ENCODE results near the gene RAD52.

Gene RAD52

DNA sequence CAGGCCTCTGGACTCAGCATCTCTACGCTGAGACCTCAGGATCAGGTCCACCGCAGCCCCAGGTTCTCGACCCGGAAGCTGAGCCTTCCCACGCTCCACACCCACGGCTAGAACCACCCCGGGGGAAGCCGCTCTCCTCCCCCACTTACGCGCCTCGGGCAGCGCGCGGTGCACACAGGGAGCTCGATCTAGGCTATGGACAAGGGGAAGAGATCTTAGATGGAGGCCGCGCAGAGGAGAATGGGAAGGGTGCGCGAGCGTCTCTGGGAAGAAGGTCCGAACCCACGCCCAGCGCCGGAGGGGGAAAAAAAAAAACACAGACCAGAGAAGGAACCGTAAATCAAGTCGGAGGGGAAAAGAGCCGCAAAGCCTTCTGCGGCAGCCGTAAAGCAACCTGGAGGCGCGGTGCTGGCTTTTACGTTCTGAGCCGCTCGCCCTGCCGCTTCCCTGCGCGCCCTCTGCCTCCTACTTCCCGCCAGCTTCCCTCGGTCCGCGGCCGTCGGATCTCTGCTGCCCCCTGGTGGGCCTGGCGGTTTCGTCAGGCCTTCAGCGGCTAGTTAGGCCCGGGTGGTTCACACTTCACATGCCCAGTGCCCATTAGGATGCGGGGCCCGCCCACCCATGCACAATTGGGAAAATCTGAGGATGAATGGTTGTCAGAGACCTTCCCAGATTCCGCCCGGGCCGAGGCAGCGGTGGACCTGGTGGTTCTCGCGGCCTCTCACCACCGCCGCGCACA, at the start of gene RAD52:
RAD52 (minus strand) TSS at position 242 of the 739 bp plus-strand sequence. CDS start 16,636 bp downstream, outside the sequence.
- H3K27ac ChIP-seq, result peak within 1 kb of the TSS; percentile 85
- TF ChIP-seq, protein P1, sequence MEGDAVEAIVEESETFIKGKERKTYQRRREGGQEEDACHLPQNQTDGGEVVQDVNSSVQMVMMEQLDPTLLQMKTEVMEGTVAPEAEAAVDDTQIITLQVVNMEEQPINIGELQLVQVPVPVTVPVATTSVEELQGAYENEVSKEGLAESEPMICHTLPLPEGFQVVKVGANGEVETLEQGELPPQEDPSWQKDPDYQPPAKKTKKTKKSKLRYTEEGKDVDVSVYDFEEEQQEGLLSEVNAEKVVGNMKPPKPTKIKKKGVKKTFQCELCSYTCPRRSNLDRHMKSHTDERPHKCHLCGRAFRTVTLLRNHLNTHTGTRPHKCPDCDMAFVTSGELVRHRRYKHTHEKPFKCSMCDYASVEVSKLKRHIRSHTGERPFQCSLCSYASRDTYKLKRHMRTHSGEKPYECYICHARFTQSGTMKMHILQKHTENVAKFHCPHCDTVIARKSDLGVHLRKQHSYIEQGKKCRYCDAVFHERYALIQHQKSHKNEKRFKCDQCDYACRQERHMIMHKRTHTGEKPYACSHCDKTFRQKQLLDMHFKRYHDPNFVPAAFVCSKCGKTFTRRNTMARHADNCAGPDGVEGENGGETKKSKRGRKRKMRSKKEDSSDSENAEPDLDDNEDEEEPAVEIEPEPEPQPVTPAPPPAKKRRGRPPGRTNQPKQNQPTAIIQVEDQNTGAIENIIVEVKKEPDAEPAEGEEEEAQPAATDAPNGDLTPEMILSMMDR (conservative IDR thresholded peaks at IDR 0.05), result peak; percentile 99
- no peak for TF ChIP-seq ZFX (IDR thresholded peaks at IDR 0.05)

- H3K27ac ChIP-seq, result no peak overlapping the region
- TF ChIP-seq ZFX (IDR thresholded peaks at IDR 0.05), result no peak
Measured at GRCh38 chr12:998020-998874, 48.8 kb upstream of the RAD52 start.

DNA sequence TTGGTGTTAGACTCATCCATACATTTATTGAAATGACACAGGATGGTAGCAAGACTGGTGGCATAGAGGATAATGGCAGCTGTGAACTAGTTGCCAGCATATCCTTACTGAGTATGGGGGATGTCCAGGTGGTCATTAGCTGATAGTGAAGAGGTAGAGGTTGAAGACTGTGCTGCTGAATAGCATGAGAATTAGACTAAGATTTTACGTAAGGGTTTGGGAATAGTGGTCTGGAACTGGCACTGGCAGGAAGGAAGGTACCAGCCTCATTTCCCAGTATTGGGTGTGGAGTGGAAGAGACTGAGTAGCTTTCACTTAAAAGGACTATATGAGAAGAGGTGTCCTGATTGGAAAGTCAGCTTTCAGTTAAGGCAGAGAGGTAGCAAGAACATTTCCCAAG, 48.0 kb upstream of the RAD52 start:
- H3K27ac ChIP-seq, result no peak overlapping the region
- no peak for TF ChIP-seq ZFX (IDR thresholded peaks at IDR 0.05)
- TF ChIP-seq, protein P1 (conservative IDR thresholded peaks at IDR 0.05), result no peak

GRCh38 chr12:996881-997280, 47.4 kb upstream of the RAD52 start:
- TF ChIP-seq, protein P1 (conservative IDR thresholded peaks at IDR 0.05), result no peak
- no peak overlapping the region for H3K27ac ChIP-seq

- no peak overlapping the region for H3K27ac ChIP-seq
- TF ChIP-seq ZFX (IDR thresholded peaks at IDR 0.05), result no peak
- TF ChIP-seq, protein P1 (conservative IDR thresholded peaks at IDR 0.05), result no peak
Measured at GRCh38 chr12:992647-993046, 43.2 kb upstream of the RAD52 start.

DNA sequence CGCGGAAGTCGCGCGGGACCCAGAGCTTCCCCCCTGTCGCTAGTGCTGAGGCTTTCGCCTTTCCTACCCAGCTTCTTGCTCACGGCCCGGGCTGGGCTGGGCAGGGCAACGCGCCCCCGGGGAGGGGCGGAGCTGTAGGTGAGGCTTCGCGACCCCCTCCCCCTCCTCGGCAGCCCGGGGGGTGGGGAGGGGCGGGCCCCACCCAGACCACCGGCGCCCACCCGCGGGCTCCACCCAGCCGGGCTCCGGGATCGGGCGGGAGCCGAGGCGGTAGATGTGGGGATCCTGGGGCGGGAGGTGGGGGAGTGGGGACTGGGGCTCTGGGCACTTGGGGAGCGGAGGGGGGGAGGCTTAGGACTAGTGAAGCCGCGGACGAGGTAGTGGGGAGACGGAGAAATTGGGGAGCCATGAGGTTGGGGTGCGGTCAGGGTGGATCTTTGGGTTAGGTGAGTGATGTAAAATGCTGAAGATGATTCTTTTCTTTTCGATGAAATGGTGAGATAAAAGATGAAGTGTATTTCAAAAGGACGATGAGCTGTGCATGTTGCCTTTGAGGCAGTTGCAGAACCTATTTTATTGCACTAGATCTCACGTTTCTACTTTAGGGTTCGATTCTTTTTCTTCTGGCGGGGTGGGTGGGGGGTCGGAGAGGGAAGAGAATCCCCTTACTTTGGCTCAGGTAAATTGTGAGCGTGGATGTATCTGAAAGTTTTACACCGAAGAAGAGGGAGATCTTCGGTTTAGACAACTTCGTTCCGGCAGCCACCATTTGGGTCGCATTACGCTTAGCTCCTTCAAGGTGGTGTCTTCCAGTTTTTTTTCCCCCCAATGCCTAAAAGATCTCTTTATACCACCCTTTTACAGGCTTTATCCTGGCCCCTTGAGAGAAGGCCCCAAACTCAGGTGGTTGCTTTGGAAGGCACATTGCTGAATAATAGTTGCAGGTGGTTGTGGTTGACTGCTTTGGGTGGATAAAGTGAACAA, 42.1 kb upstream of the RAD52 start:
- peak overlapping the region; percentile 92 for H3K27ac ChIP-seq
- TF ChIP-seq ZFX (IDR thresholded peaks at IDR 0.05), result no peak

DNA sequence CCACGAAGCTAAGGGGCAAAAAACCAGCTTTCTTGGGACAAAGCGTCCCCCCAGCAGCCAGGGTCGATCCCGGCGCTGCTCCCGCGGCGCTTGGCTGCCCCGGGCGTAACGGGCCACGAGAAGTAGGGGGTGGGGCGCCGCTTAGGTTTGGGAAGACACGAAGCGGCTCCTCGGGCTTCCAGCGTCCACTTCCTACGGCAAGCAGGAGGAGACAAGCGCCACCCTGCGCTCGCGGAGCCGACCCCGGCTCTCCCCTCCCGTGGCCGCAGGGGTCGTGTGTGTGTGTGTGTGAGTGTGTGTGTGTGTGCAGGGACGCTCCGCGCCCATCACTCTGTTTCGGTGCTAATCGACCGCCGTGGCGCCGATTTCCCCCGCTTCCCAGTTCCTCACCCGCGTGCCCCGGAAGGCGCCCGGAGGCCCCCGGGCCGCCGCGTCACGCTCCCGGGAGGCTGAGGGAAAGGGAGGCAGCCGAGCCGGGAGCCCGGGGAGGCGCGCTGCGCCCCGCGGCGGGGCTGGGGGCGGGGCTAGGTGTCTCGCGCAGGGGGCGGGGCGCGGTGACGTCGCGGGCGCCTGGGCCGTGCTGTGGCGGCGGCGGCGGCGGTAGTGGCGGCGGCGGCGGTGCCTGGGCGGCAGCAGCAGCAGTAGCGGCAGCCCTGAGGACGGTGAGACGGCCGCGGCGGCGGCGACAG, 41.3 kb upstream of the RAD52 start, which contains the start of gene ERC1:
ERC1 (plus strand) TSS at position 563 of the 689 bp plus-strand sequence. CDS start 36,681 bp downstream, outside the sequence.
- H3K27ac ChIP-seq, result peak within 1 kb of the TSS; percentile 92
- peak; percentile 39 for TF ChIP-seq ZFX (IDR thresholded peaks at IDR 0.05)
- TF ChIP-seq, protein P1 (conservative IDR thresholded peaks at IDR 0.05), result no peak; the same call in 1 of the 2 replicates
